ENCODE measurements around the gene ULBP3.
"Not testable (repeated sequence)": the region's sequence is repeated elsewhere in the genome, so short reads cannot be mapped to it uniquely, and the experiment has no call there.

The ULBP3 gene

DNA sequence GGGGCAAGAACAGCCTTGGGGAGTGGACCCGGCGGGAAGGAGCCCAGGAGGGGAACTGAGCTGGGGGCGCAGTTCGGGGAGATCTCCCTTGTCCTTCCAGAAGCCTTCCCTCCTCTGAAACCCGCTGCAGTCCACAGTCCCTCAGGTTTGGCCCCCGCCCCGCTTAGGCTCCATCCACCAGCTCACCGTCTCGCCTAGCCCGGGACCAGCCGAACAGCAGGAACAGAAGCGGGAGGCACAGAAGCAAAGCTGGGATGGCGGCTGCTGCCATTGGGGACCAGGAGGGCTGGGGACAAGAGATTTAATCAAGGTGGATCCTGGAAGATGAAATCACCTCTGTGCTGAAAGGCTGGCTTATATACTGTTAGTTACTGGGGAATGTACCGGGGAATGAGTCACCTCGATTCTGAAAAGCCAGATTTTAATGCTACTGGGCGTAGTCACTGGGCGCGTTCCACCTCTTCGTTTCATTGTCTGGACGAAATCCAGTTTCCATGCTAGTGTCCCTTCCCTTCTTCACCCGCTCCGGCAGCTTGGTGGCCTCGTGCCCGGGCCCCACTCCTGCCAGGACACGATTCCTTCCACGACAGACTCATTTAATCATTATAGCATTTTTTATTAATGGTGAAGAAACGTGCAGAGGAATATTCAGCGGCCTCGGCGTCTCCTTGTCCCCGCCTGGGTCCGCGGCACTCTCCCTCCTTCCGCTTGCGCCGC, 43.6 kb downstream of the ULBP3 start, which contains the start of gene RAET1L:
RAET1L (minus strand) TSS at position 332 of the 717 bp plus-strand sequence; CDS start at position 271, 61 bp downstream.
- WGBS (ENCODE audit: extremely low coverage, insufficient coverage, insufficient read length), result no CpG with 5 or more reads among the region's 36 CpGs
- H2BK120ac ChIP-seq (ENCODE audit: insufficient read depth, low read length, poor library complexity), result no peak within 1 kb of the TSS
- H4K91ac ChIP-seq (ENCODE audit: low read depth, low read length), result no peak within 1 kb of the TSS
- no peak within 1 kb of the TSS for H3K4me2 ChIP-seq (ENCODE audit: low read length)
- no peak within 1 kb of the TSS for H3K4me3 ChIP-seq (ENCODE audit: low read depth, low read length)
- no peak within 1 kb of the TSS for H3K14ac ChIP-seq (ENCODE audit: low read length)
- H3K9ac ChIP-seq (ENCODE audit: low read length), result no peak within 1 kb of the TSS
- H3K4me1 ChIP-seq (ENCODE audit: control insufficient read depth in 1 of 2, insufficient read depth in 2 of 2, low read length in 2 of 2), result no peaks in the 10 kb centered on the region
- no peak within 1 kb of the TSS for H4K8ac ChIP-seq (ENCODE audit: low read depth, low read length)
- DNase-seq, result peak; percentile 44 to 62
- no peak within 1 kb of the TSS for H4K12ac ChIP-seq (ENCODE audit: low read depth, low read length)
- no peaks in the 10 kb centered on the region for H3K79me2 ChIP-seq (ENCODE audit: control insufficient read depth, insufficient read depth, low read length, poor library complexity)
- H3K9me3 ChIP-seq (ENCODE audit: insufficient read depth, low read depth, low read length), result no peaks in the 10 kb centered on the region
- no peaks in the 10 kb centered on the region for H3K79me1 ChIP-seq (ENCODE audit: low read length)
- no peaks in the 10 kb centered on the region for H3K36me3 ChIP-seq (ENCODE audit: control insufficient read depth in 1 of 2, insufficient read depth in 2 of 2, low read length in 2 of 2)
- H2AFZ ChIP-seq (ENCODE audit: insufficient read depth, low read length, poor library complexity), result no peak within 1 kb of the TSS
- H3K23ac ChIP-seq (ENCODE audit: low read length), result no peak within 1 kb of the TSS
- H2BK12ac ChIP-seq (ENCODE audit: low read length), result no peak within 1 kb of the TSS
- H3K4ac ChIP-seq (ENCODE audit: low read depth, low read length), result no peak within 1 kb of the TSS
- H3K18ac ChIP-seq (ENCODE audit: low read length), result no peak within 1 kb of the TSS
- H3K27me3 ChIP-seq (ENCODE audit: insufficient read depth, low read length), result no peaks in the 10 kb centered on the region
- H2AK5ac ChIP-seq (ENCODE audit: low read length), result no peak within 1 kb of the TSS
- H2BK5ac ChIP-seq (ENCODE audit: low read depth, low read length, poor library complexity), result no peak within 1 kb of the TSS
- no peak within 1 kb of the TSS for H3K27ac ChIP-seq (ENCODE audit: low read depth, low read length)

DNA sequence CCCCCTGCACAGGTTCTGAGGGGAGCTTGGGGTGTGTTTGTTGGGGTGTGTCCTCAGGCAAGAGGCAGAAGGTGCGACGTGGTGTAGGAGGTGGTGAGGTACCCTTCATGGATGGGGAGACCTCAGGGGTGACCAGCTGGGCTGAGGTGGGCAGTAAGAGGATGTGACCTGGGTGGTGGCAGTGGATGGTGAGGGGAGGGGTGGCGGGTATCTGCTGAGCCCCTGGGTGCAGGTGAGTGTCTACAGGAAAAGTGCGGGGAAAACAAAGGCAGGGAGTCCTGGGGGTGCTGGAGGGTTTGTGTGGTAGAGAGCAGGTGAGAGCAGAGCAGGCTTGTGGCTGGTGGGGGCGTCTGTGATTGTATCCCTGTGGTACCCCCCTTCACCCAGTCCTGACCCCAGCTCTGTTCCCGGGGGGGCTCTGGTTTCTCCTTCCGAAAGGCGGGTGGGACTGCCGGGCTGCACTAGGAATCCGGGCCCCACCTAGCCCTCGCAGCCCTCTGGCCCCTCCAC, 44.2 kb downstream of the ULBP3 start:
- no peaks in the 10 kb centered on the region for H3K27me3 ChIP-seq (ENCODE audit: insufficient read depth, low read length)
- no peaks in the 10 kb centered on the region for H3K79me2 ChIP-seq (ENCODE audit: control insufficient read depth, insufficient read depth, low read length, poor library complexity)
- H4K12ac ChIP-seq (ENCODE audit: low read depth, low read length), result no peak overlapping the region
- H3K9ac ChIP-seq (ENCODE audit: low read length), result no peak overlapping the region
- H3K27ac ChIP-seq (ENCODE audit: low read depth, low read length), result no peak overlapping the region
- no peak overlapping the region for H3K23ac ChIP-seq (ENCODE audit: low read length)
- no peak overlapping the region for H3K14ac ChIP-seq (ENCODE audit: low read length)
- no peak overlapping the region for H2AK5ac ChIP-seq (ENCODE audit: low read length)
- no peak overlapping the region for H3K4me2 ChIP-seq (ENCODE audit: low read length)
- H3K4me3 ChIP-seq (ENCODE audit: low read depth, low read length), result no peak overlapping the region
- H4K91ac ChIP-seq (ENCODE audit: low read depth, low read length), result no peak overlapping the region
- no peak for DNase-seq
- H2BK12ac ChIP-seq (ENCODE audit: low read length), result no peak overlapping the region
- H2BK120ac ChIP-seq (ENCODE audit: insufficient read depth, low read length, poor library complexity), result no peak overlapping the region
- H3K9me3 ChIP-seq (ENCODE audit: insufficient read depth, low read depth, low read length), result no peaks in the 10 kb centered on the region
- no peak overlapping the region for H3K18ac ChIP-seq (ENCODE audit: low read length)
- no peak overlapping the region for H2BK5ac ChIP-seq (ENCODE audit: low read depth, low read length, poor library complexity)
- WGBS (ENCODE audit: extremely low coverage, insufficient coverage, insufficient read length), result no CpG with 5 or more reads among the region's 11 CpGs
- no peaks in the 10 kb centered on the region for H3K79me1 ChIP-seq (ENCODE audit: low read length)
- no peak overlapping the region for H3K4ac ChIP-seq (ENCODE audit: low read depth, low read length)
- no peak overlapping the region for H4K8ac ChIP-seq (ENCODE audit: low read depth, low read length)
- H3K36me3 ChIP-seq (ENCODE audit: control insufficient read depth in 1 of 2, insufficient read depth in 2 of 2, low read length in 2 of 2), result no peaks in the 10 kb centered on the region
- no peak overlapping the region for H2AFZ ChIP-seq (ENCODE audit: insufficient read depth, low read length, poor library complexity)
- H3K4me1 ChIP-seq (ENCODE audit: control insufficient read depth in 1 of 2, insufficient read depth in 2 of 2, low read length in 2 of 2), result no peaks in the 10 kb centered on the region

DNA sequence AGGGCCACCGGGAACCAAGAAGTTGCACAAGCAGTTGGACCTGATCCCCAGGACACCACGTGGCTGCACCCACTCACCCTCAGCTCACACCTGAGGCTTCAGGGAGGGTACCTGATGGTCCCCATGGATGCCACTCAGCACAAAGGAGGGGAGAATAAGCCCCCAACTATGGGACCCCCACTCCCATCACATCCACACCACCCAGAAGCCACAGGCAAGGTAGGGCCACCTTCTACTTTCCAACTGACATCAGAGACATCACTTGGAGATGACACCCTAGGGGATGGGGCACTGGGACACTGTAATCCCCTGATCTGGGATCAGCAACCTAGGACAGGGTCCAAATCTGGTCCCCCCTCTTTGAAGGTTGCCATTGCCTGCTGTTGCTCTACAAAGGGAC, 44.9 kb downstream of the ULBP3 start:
- H4K12ac ChIP-seq (ENCODE audit: low read depth, low read length); H3K4me3 ChIP-seq (ENCODE audit: low read depth, low read length); H2BK120ac ChIP-seq (ENCODE audit: insufficient read depth, low read length, poor library complexity); H2BK12ac ChIP-seq (ENCODE audit: low read length); H3K9ac ChIP-seq (ENCODE audit: low read length); H3K18ac ChIP-seq (ENCODE audit: low read length); H3K79me2 ChIP-seq (ENCODE audit: control insufficient read depth, insufficient read depth, low read length, poor library complexity); H2BK5ac ChIP-seq (ENCODE audit: low read depth, low read length, poor library complexity); H3K14ac ChIP-seq (ENCODE audit: low read length); H4K91ac ChIP-seq (ENCODE audit: low read depth, low read length); H3K4me2 ChIP-seq (ENCODE audit: low read length); H3K27me3 ChIP-seq (ENCODE audit: insufficient read depth, low read length); H3K27ac ChIP-seq (ENCODE audit: low read depth, low read length); H2AK5ac ChIP-seq (ENCODE audit: low read length); H4K8ac ChIP-seq (ENCODE audit: low read depth, low read length); H3K23ac ChIP-seq (ENCODE audit: low read length); DNase-seq; H2AFZ ChIP-seq (ENCODE audit: insufficient read depth, low read length, poor library complexity); H3K79me1 ChIP-seq (ENCODE audit: low read length); H3K36me3 ChIP-seq (ENCODE audit: control insufficient read depth in 1 of 2, insufficient read depth in 2 of 2, low read length in 2 of 2); H3K9me3 ChIP-seq (ENCODE audit: insufficient read depth, low read depth, low read length); H3K4me1 ChIP-seq (ENCODE audit: control insufficient read depth in 1 of 2, insufficient read depth in 2 of 2, low read length in 2 of 2); H3K4ac ChIP-seq (ENCODE audit: low read depth, low read length): not testable (repeated sequence)
- no CpG with 5 or more reads among the region's 2 CpGs for WGBS (ENCODE audit: extremely low coverage, insufficient coverage, insufficient read length)

DNA sequence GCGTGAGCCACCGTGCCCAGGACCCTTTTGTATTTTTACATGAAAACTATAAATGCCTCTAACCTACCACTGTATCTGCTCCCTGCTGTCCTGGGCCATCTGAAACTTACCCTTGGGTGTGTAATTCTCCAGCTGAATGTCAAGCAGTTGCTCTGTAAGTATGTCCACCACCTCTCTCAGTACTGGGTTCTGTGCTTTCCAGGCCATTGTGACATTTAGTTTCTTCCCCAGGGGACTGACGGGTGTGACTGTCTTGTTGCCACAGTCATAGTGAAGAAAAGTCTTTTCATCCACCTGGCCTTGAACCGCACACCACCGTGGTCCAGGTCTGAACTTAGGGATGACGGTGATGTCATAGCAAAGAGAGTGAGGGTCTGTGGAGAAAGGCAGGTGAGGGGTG, 47.1 kb downstream of the ULBP3 start:
- H3K4me3 ChIP-seq (ENCODE audit: low read depth, low read length); H3K18ac ChIP-seq (ENCODE audit: low read length); H3K23ac ChIP-seq (ENCODE audit: low read length); DNase-seq; H4K91ac ChIP-seq (ENCODE audit: low read depth, low read length); H4K12ac ChIP-seq (ENCODE audit: low read depth, low read length); H3K79me2 ChIP-seq (ENCODE audit: control insufficient read depth, insufficient read depth, low read length, poor library complexity); H3K4me1 ChIP-seq (ENCODE audit: control insufficient read depth in 1 of 2, insufficient read depth in 2 of 2, low read length in 2 of 2); H3K36me3 ChIP-seq (ENCODE audit: control insufficient read depth in 1 of 2, insufficient read depth in 2 of 2, low read length in 2 of 2); H2AFZ ChIP-seq (ENCODE audit: insufficient read depth, low read length, poor library complexity); H3K14ac ChIP-seq (ENCODE audit: low read length); H3K9me3 ChIP-seq (ENCODE audit: insufficient read depth, low read depth, low read length); H3K9ac ChIP-seq (ENCODE audit: low read length); H3K79me1 ChIP-seq (ENCODE audit: low read length); H2BK120ac ChIP-seq (ENCODE audit: insufficient read depth, low read length, poor library complexity); H2AK5ac ChIP-seq (ENCODE audit: low read length); H3K27ac ChIP-seq (ENCODE audit: low read depth, low read length); H2BK12ac ChIP-seq (ENCODE audit: low read length); H2BK5ac ChIP-seq (ENCODE audit: low read depth, low read length, poor library complexity); H3K4me2 ChIP-seq (ENCODE audit: low read length); H3K4ac ChIP-seq (ENCODE audit: low read depth, low read length); H4K8ac ChIP-seq (ENCODE audit: low read depth, low read length); H3K27me3 ChIP-seq (ENCODE audit: insufficient read depth, low read length): not testable (repeated sequence)
- WGBS (ENCODE audit: extremely low coverage, insufficient coverage, insufficient read length), result no CpG with 5 or more reads among the region's 6 CpGs
